Urinary bladder (tissue), 4 donors: ENCODE results near the gene MEI1. TPM values are rescaled to one million over a fixed set of nuclear protein-coding genes. Genes with fewer than 3 reads are reported as not detected.
"Not testable (repeated sequence)": the region's sequence is repeated elsewhere in the genome, so short reads cannot be mapped to it uniquely, and the experiment has no call there.

Experiments used
- DNase-seq: peaks from one replicate; pipeline ENCODE4 v3.0.0-alpha.2; 2015; ENCODE audit errors: extremely low spot score
- H3K27ac ChIP-seq: one replicate; pipeline ENCODE4 v1.5.1; 2013; ENCODE audit warnings: low read depth, mild to moderate bottlenecking, moderate library complexity
- H3K36me3 ChIP-seq: one replicate; pipeline ENCODE4 v1.6.1; 2013; ENCODE audit warnings: mild to moderate bottlenecking, moderate library complexity; ENCODE audit not compliant: insufficient read depth
- H3K4me1 ChIP-seq: one replicate; pipeline ENCODE4 v1.6.1; 2013; ENCODE audit warnings: mild to moderate bottlenecking, moderate library complexity; ENCODE audit not compliant: insufficient read depth
- H3K4me3 ChIP-seq: one replicate; pipeline ENCODE4 v1.5.1; 2013; ENCODE audit warnings: low read depth, low read length
- WGBS: extraction: QIAGEN DNeasy Blood & Tissue Kit; methylation state at CpG from one replicate; pipeline ENCODE4 v1.1.7; 2013; 5-methylcytosine and 5-hydroxymethylcytosine counted together
- polyA plus RNA-seq: library from polyadenylated mRNA; stranded (reverse); fragments of 200-250 nt; gene quantifications from one replicate; pipeline ENCODE4 v1.2.3, GENCODE V29; 2013
- total RNA-seq: library from RNA; depleted of rRNA; stranded (reverse); fragments of >200 nt; gene quantifications from one replicate; pipeline ENCODE4 v1.2.3, GENCODE V29; 2014
- donor health status: healthy with polysubstance abuse.
- donor health status: healthy.

The MEI1 gene
- total and polyA plus RNA-seq, 2 donors: 0.95 to 1.3 TPM

DNA sequence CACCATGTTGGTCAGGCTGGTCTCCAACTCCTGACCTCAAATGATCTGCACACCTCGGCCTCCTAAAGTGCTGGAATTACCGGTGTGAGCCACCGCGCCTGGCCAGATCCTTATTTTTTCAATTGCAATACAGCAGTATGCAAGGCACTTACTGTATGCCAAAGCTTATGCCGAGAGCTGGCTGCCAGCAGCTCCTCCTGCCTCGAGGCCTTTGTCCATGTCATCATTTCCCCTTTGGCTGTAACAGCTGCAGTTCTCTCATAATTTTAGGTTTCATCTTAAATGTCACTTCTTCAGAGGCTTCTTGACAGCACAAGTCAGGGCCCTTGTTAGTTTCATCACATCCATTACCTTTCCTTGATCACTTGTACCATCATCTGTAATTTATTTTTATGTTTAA, 132.1 kb downstream of the MEI1 start:
- H3K27ac ChIP-seq: no peak overlapping the region

GRCh38 chr22:41831828-41832552, 132.7 kb downstream of the MEI1 start:
- H3K4me1 ChIP-seq: no peaks in the 10 kb centered on the region
- peak overlapping the region; percentile 76 for H3K27ac ChIP-seq
- 11% methylated on average over 17 of the region's 17 CpGs for WGBS
- H3K4me3 ChIP-seq: peak overlapping the region; percentile 88
- H3K36me3 ChIP-seq: no peaks in the 10 kb centered on the region
- no peak for DNase-seq

More for the DNA sequence above, 132.1 kb downstream of the MEI1 start:
- WGBS: 69% methylated on average over 6 of the region's 6 CpGs
- Histone ChIP-seq H3K4me1 (no peaks in the 10 kb centered on the region), H3K4me3 (no peak overlapping the region), H3K36me3 (no peaks in the 10 kb centered on the region)
- no peak for DNase-seq

DNA sequence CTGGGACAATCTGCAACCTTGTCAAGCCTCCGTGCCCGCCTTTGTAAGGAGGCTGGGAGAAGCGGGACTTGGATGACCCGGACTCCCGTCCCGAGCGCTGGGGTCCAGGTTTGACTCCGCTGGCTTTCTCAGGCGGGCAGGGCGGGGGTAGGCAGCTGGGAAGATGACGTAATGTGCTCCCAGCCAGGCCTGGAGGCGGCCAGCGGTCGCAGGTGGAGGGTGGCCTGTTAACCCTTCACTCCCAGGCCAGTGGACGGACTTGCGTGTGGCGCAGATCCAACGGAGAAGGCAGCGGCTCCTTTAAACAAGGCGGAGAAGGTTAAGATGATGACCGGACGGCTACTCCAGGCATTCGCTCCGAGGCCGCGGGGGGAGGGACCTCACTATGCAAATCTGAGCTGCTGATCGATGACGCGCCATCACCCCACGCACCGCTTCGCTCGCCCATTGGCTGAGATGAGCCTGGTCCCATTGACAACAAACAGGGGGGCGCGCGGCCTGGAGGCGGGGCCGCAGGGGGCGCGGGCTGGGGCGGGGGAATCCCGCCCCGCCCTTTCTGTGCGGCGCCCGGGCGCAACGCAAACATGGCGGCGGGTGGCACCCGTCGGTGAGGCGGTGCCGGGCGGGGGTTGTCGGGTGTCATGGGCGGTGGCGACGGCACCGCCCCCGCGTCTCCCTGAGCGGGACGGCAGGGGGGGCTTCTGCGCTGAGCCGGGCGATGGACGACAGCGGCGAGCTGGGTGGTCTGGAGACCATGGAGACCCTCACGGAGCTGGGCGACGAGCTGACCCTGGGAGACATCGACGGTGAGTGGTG, 133.5 kb downstream of the MEI1 start, which contains the start of gene SREBF2:
Gene SREBF2, plus strand, starts transcription at position 553 of the 816 bp plus-strand sequence. Its CDS starts 166 bp downstream, at position 719.
- WGBS: under 1% methylated on average over 75 of the region's 75 CpGs

DNA sequence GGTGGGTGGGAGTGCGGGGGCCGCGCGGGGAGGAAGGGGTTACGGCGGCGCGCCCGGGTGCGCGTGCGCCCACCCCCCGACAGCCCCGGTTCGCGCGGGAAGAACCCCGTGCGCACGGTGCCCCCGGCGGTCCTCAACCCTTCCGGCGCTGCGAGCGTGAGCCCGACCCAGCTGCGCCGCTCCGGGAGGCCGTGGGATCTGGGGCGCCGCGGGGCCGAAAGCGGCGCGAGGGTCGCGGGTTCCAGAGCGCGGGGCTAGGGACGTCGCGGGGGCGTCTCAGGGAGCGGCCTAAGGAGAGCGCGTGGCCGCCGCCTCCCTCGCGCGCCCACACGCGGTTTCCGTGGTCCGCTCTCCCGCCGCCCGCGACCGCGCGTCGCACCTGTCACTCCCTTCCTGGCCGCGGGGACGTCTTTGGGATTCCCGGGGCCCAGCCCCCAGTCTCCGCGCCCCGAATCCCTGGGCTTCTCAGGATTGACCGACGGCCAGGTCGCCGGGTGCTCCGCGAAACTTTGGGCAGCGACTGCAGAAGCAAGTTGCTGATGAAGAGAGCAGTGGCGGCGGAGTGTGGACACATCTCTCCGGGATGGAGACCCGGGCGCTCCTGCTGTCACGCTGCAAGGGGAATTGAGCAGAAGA, 134.2 kb downstream of the MEI1 start:
- Histone ChIP-seq H3K4me3 (peak overlapping the region; percentile 88), H3K36me3 (no peaks in the 10 kb centered on the region), H3K4me1 (no peaks in the 10 kb centered on the region), H3K27ac (peak overlapping the region; percentile 91)
- WGBS: under 1% methylated on average over 85 of the region's 86 CpGs
- DNase-seq: no peak

More for the DNA sequence above, 133.5 kb downstream of the MEI1 start, which contains the start of gene SREBF2:
- H3K4me1 ChIP-seq: no peaks in the 10 kb centered on the region
- H3K27ac ChIP-seq: peak within 1 kb of the TSS; percentile 91
- H3K36me3 ChIP-seq: no peaks in the 10 kb centered on the region
- H3K4me3 ChIP-seq: peak within 1 kb of the TSS; percentile 88
- peak; percentile 98 for DNase-seq

DNA sequence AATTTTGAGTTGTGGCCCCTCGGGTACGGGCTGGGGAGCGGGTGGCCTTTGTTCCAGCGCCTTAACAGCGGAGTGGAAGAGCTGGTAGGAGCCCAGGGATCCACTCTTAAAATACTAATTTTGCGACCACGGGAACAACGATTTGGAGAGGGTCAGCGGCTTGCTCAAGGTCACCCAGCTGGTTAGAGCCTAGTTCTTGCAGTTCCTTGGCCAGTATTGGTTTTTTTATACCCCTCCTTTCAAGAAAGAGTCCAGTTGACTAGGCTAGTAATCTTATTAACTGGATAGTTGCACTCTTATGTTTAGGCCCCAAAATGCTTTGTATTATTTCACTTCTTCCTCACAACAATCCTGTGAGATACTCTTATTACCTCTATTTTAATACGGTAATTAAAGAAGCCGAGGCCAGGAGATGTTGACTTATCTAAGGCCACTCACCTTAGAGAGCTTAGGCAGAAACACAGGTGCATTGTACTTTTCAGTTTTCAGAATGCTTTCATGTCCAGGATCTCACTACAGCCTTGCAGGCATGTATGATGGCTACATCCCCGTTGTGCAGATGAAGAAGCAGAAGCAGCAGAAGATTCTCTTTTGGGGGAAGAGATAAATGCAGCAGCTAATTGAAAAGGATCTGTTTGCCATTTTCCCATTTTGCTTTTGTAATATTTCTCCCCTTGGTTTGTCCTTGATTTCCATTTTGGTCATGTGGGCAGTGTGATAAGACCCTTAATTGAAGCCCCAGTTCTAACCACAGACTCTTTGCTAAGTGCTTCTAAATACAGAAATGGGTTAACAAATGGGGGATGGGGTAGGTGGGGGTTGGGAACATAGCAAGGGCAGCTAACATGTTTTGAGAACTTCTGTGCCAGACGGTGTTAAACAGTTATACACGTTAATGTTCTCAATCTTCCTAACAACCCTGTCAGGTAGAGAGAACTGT, 135.0 kb downstream of the MEI1 start:
- WGBS: 13% methylated on average over 14 of the region's 14 CpGs
- peak overlapping the region; percentile 88 for H3K4me3 ChIP-seq
- H3K4me1 ChIP-seq: no peaks in the 10 kb centered on the region
- no peak for DNase-seq
- no peaks in the 10 kb centered on the region for H3K36me3 ChIP-seq
- no peak overlapping the region for H3K27ac ChIP-seq

DNA sequence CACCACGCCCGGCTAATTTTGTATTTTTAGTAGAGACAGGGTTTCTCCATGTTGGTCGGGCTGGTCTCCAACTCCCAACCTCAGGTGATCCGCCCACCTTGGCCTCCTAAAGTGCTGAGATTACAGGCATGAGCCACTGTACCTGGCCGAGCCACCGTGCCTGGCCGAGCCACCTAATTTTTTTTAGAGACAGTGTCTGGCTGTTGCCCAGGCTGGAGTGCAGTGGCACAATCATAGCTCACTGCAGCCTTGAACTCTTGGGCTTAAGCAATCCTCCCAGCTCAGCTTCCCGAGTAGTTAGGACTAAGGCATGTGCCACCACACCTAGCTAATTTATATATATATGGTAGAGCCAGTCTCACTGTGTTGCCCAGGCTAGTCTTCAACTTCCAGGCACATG, 136.2 kb downstream of the MEI1 start:
- not testable (repeated sequence) for DNase-seq, H3K27ac ChIP-seq, H3K4me3 ChIP-seq, H3K4me1 ChIP-seq, H3K36me3 ChIP-seq
- WGBS: 91% methylated on average over 8 of the region's 8 CpGs

- Histone ChIP-seq H3K36me3 (no peaks in the 10 kb centered on the region), H3K4me3 (no peak overlapping the region), H3K4me1 (no peaks in the 10 kb centered on the region), H3K27ac (no peak overlapping the region)
- WGBS: 83% methylated on average over 2 of the region's 2 CpGs
- no peak for DNase-seq
These were observed 137.2 kb downstream of the MEI1 start for GRCh38 chr22:41836551-41836950.

GRCh38 chr22:41838842-41839618, 139.7 kb downstream of the MEI1 start:
- peaks cover 1% of the 10 kb centered on the region for H3K4me1 ChIP-seq
- H3K36me3 ChIP-seq: no peaks in the 10 kb centered on the region
- H3K4me3 ChIP-seq: no peak overlapping the region
- DNase-seq: no peak
- WGBS: 61% methylated on average over 1 of the region's 1 CpG
- H3K27ac ChIP-seq: peak overlapping the region; percentile 0

DNA sequence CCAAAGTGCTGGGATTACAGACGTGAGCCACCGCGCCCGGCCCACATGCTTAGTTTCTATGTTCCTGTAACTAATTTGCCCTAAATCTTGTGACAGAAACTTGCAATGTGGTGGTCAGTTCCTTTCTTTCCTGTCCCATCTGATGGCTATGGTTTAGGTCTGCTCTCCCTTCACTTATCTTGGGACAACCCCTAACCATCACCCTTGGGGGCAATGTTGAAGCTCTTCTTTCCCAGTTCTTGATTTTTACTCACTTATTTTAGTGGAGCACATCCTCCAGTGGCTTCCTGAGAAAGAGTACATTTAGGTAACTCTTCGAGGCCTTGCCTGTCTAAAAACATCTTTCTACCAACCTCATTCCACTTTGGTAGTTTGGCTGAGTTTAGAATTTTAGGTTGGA, 140.9 kb downstream of the MEI1 start:
- no peak overlapping the region for H3K4me3 ChIP-seq
- no peak overlapping the region for H3K27ac ChIP-seq
- peaks cover 1% of the 10 kb centered on the region for H3K4me1 ChIP-seq
- DNase-seq: no peak
- no peaks in the 10 kb centered on the region for H3K36me3 ChIP-seq
- WGBS: 88% methylated on average over 5 of the region's 5 CpGs

DNA sequence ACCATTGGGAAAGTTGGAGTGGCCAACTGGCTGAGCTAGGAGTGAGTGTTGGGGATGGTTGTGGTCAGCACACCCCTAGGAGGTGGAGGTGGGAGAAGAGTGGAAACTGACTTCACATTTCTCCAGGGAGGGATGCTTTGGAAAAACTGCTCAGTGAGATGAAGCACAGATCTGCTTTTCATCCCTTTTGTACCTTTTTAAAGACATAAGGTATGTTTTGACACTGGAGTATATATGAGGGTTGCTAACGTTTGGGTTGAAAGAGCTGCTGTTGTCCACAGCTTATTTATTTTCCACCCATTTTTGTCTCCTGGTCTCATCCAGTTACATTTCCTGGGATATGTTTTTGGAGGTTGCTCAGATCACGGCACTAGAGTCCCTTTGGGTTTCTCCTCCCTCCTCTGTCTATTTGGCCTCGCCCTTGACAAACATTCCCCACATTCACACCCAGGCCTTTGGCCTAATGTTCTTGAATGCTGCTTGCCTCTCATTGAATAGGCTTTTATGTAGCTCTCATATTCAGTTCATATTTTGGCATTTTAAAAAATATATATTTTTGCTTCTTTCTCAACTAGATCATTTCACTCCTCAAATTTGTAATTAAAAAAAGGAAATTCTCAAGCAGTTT, 141.9 kb downstream of the MEI1 start:
- 53% methylated on average over 3 of the region's 3 CpGs for WGBS
- Histone ChIP-seq H3K4me1 (peaks cover 1% of the 10 kb centered on the region), H3K4me3 (no peak overlapping the region), H3K36me3 (no peaks in the 10 kb centered on the region), H3K27ac (peak overlapping the region; percentile 61)
- no peak for DNase-seq

GRCh38 chr22:41842996-41843970, 144.0 kb downstream of the MEI1 start:
- no peak for DNase-seq

More at GRCh38 chr22:41842996-41843970, 144.0 kb downstream of the MEI1 start:
- H3K4me1 ChIP-seq: peaks cover 1% of the 10 kb centered on the region
- 82% methylated on average over 8 of the region's 8 CpGs for WGBS
- H3K36me3 ChIP-seq: no peaks in the 10 kb centered on the region
- H3K4me3 ChIP-seq: no peak overlapping the region
- H3K27ac ChIP-seq: no peak overlapping the region
